NCI-H446 treated with DMSO at 0.1 percent for 48 hours (cell line): ENCODE data around the gene PLEKHA7.
"Not testable (repeated sequence)": the region's sequence is repeated elsewhere in the genome, so short reads cannot be mapped to it uniquely, and the experiment has no call there.

Experiments
- DNase-seq: peaks from one replicate; lab custom pipeline; 2025; lab: John Stamatoyannopoulos, UW

PLEKHA7 gene

GRCh38 chr11:17014321-17014832 lies at the start of gene PLEKHA7:
PLEKHA7 (minus strand) TSS chr11:17014414; CDS start chr11:17014401, 13 bp downstream.
- DNase-seq: no peak

GRCh38 chr11:17063171-17064002 lies 49.2 kb upstream of the PLEKHA7 start:
- DNase-seq: no peak

- not testable (repeated sequence) for DNase-seq
Observed at GRCh38 chr11:17051146-17051545, 36.9 kb upstream of the PLEKHA7 start.

GRCh38 chr11:17048491-17048890 lies 34.3 kb upstream of the PLEKHA7 start:
- DNase-seq: not testable (repeated sequence)

DNA sequence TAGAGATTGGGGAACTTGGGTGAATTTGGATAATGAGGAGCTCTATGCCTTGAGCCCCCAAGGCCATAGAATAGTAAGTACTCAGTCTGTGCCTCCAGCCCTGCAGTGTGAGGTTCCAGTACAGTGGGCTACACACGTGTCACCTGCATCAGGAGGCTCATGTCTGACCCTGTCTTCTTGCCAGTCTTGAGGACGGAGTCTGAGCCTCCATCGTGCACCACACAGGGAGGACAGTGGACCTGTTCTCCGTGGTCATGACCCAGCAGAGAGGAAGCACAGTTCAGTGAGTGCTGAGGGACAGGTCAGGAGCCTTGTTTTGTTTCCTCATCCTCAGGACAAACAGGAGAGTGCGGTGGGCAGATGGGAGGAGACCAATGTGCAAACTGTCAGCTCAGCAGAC lies 32.5 kb upstream of the PLEKHA7 start:
- DNase-seq: no peak

GRCh38 chr11:17036666-17037658 lies 22.7 kb upstream of the PLEKHA7 start:
- no peak for DNase-seq

DNA sequence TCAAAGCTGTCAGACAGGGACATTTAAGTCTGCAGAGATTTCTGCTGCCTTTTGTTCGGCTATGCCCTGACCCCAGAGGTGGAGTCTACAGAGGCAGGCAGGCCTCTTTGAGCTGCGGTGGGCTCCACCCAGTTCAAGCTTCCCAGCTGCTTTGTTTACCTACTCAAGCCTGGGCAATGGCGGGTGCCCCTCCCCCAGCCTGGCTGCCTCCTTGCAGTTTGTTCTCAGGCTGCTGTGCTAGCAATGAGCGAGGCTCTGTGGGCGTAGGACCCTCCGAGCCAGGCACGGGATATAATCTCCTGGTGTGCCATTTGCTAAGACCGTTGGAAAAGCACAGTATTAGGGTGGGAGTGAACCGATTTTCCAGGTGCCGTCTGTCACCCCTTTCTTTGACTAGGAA lies 19.8 kb upstream of the PLEKHA7 start:
- not testable (repeated sequence) for DNase-seq

- DNase-seq: no peak
Observed at GRCh38 chr11:17026487-17027082, 12.4 kb upstream of the PLEKHA7 start.

- DNase-seq: no peak
Observed at GRCh38 chr11:17024924-17025323, 10.7 kb upstream of the PLEKHA7 start.

DNA sequence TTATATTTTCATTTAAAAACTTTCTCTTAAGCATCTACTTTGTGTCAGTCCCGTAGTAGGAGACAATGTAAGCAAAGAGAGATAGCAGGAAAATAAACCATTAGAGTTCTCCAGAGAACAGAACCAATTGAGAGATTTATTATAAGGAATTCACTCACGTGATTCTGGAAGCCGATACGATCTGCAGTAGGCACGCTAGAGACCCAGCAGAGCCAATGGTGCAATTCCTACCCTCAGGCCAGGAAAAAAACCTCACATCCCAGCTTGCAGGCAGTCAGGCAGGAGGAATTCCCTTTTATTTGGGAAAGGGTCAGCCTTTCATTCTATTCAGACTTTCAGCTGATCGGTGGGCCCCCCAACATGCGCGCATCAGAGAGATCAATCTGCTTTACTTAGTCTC lies 7.3 kb upstream of the PLEKHA7 start:
- no peak for DNase-seq

GRCh38 chr11:17020831-17021230 lies 6.6 kb upstream of the PLEKHA7 start:
- DNase-seq: no peak

DNA sequence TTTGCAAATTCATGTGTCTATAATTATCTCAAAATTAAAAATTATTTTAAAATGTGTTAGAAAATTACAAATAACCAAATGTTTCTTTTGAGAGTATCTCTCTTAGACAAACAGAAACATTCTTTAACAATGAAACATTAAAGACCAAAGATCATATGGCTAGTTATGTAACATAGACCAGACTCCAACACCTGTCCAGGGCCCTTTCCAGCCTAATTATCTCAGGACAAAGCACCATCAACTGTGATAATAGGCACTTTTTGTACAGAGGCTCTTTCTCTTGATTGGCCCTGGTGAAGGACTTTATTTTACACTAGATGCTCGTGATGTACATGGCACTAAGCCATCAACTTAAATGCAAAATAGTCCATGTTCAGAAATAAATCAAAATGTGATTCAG lies 5.0 kb upstream of the PLEKHA7 start:
- DNase-seq: no peak

DNA sequence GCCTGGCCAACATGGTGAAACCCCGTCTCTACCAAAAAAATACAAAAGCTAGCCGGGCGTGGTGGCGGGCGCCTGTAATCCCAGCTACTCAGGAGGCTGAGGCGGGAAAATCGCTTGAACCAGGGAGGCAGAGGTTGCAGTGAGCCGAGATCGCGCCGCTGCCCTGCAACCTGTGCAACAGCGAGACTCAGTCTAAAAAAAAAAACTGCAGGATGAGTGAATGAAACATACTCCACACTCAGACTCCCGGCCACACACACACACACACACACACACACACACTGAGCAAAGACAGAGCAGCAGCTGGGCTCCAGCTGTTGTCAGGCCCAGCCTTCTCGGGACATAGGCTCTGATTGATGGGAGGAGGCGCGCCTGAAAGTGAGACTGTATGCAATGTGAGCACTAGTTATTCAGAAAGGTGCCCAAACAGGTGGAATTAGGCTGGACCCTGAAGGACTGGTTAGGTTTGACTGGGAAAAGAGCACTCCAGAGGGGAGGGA lies 1.5 kb upstream of the PLEKHA7 start:
- no peak for DNase-seq

DNA sequence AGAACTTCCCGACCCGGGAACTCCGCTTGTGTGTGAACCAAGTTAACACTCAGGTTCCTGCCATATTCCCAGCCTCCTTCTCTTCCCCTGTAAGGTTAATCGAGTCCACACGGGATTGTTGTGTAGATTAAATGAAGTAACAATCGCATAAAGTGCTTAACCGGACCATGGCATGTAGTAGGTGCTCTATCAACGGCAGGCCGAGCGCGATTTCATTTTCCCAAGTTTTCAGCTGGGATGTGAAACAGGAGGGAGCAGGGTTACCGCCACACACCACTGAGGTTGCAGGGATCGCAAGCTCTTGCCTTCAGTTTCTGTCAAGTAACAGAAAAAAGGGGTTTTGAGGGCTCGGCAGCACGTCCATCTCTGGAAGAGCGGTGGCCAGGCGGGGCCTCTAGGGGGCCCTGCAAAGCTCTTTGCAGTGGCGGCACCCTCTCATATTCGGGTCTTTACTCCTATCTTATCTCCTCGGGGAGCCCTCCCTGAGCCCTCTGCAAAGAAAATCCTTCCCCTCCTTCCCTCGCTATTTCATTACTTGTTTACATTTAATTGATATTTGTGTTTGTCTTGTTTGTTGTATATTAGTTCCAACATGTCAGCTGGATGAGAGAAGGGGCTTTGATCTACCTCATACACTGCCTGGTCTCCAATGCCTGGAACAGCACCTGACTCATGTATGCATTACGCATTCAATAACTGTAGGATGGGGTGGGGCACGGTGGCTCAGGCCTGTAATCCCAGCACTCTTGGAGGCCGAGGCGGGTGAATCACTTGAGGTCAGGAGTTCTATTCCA lies 816 bp upstream of the PLEKHA7 start:
- no peak for DNase-seq

GRCh38 chr11:17013548-17014320 lies 480 bp downstream of the PLEKHA7 start:
- no peak for DNase-seq

GRCh38 chr11:17012712-17013547 lies 1.3 kb downstream of the PLEKHA7 start:
- no peak for DNase-seq

- no peak for DNase-seq
Observed at GRCh38 chr11:17012179-17012578, 2.0 kb downstream of the PLEKHA7 start.

GRCh38 chr11:17010851-17011420 lies 3.3 kb downstream of the PLEKHA7 start:
- DNase-seq: no peak

GRCh38 chr11:17008099-17008498 lies 6.1 kb downstream of the PLEKHA7 start:
- DNase-seq: no peak
